WTC11 (cell line): ENCODE results near the gene TNS2. TPM values are rescaled to one million over a fixed set of nuclear protein-coding genes. Genes with fewer than 3 reads are reported as not detected.

Source experiments
- ELF4 ChIP-seq: sonication (generic); formaldehyde crosslinking; IDR thresholded peaks from 2 replicates; pipeline ENCODE4 v1.8.1; 2022; ENCODE audit warnings: low read depth, mild to moderate bottlenecking, moderate library complexity, missing genetic modification reagents
- ETV6 ChIP-seq: sonication (generic); formaldehyde crosslinking; IDR thresholded peaks from 2 replicates; pipeline ENCODE4 v1.8.1; 2022; ENCODE audit warnings: mild to moderate bottlenecking, missing genetic modification reagents
- GRHL2 ChIP-seq: fragments of 250-450 bp; sonication (Bioruptor Pico); IDR thresholded peaks from 2 replicates; pipeline ENCODE4 v1.8.0; 2022; ENCODE audit warnings: mild to moderate bottlenecking, moderate library complexity; ENCODE audit not compliant: insufficient replicate concordance, severe bottlenecking
- MXD4 ChIP-seq: fragments of 250-450 bp; sonication (Bioruptor Pico); IDR thresholded peaks from 2 replicates; pipeline ENCODE4 v1.8.0; 2021; ENCODE audit warnings: mild to moderate bottlenecking, moderate library complexity, borderline replicate concordance
- MYBL2 ChIP-seq: sonication (generic); formaldehyde crosslinking; IDR thresholded peaks from 2 replicates; pipeline ENCODE4 v1.8.1; 2023; ENCODE audit warnings: mild to moderate bottlenecking, moderate library complexity, missing genetic modification reagents
- NFYB ChIP-seq: sonication (generic); formaldehyde crosslinking; conservative IDR thresholded peaks from 2 replicates; pipeline ENCODE4 v1.8.0; 2022; ENCODE audit warnings: low read depth, missing genetic modification reagents
- NR3C1 ChIP-seq: sonication (generic); formaldehyde crosslinking; conservative IDR thresholded peaks from 2 replicates; pipeline ENCODE4 v1.8.1; 2023; ENCODE audit warnings: low read depth, mild to moderate bottlenecking, missing genetic modification reagents
- RORB ChIP-seq: fragments of 250-450 bp; sonication (Bioruptor Pico); IDR thresholded peaks from 2 replicates; pipeline ENCODE4 v1.9.0; 2021; ENCODE audit warnings: mild to moderate bottlenecking
- SMAD3 ChIP-seq: sonication (generic); formaldehyde crosslinking; IDR thresholded peaks from 2 replicates; pipeline ENCODE4 v1.8.0; 2022; ENCODE audit warnings: missing genetic modification reagents, mild to moderate bottlenecking, borderline replicate concordance
- TEAD1 ChIP-seq: sonication (generic); formaldehyde crosslinking; IDR thresholded peaks from 2 replicates; pipeline ENCODE4 v1.8.0; 2022; ENCODE audit warnings: mild to moderate bottlenecking, missing genetic modification reagents
- ZNF263 ChIP-seq: sonication (generic); formaldehyde crosslinking; IDR thresholded peaks from 2 replicates; pipeline ENCODE4 v1.8.1; 2022; ENCODE audit warnings: low read depth, mild to moderate bottlenecking, moderate library complexity, missing genetic modification reagents
- ZNF423 ChIP-seq: fragments of 250-450 bp; sonication (Bioruptor Pico); IDR thresholded peaks from 2 replicates; pipeline ENCODE4 v2.1.2; 2022; ENCODE audit warnings: mild to moderate bottlenecking, moderate library complexity
- ZNF671 ChIP-seq: fragments of 250-450 bp; sonication (Bioruptor Pico); IDR thresholded peaks from 2 replicates; pipeline ENCODE4 v1.8.0; 2021; ENCODE audit warnings: mild to moderate bottlenecking
- total RNA-seq: library from RNA; stranded (reverse); gene quantifications from 3 replicates; pipeline ENCODE4 v1.2.3, GENCODE V29; 2021
- TF ChIP-seq, protein P1 (sequence below): sonication (generic); formaldehyde crosslinking; IDR thresholded peaks from 2 replicates; pipeline ENCODE4 v1.8.1; 2022; ENCODE audit warnings: mild to moderate bottlenecking, missing genetic modification reagents, moderate library complexity, borderline replicate concordance
- TF ChIP-seq, protein P2 (sequence below): sonication (generic); formaldehyde crosslinking; IDR thresholded peaks from 2 replicates; pipeline ENCODE4 v1.8.1; 2023; ENCODE audit warnings: mild to moderate bottlenecking, missing genetic modification reagents
- TF ChIP-seq, protein P3 (sequence below): sonication (generic); formaldehyde crosslinking; IDR thresholded peaks from 2 replicates; pipeline ENCODE4 v1.8.1; 2022; ENCODE audit warnings: mild to moderate bottlenecking, moderate library complexity, missing genetic modification reagents
- TF ChIP-seq, protein P4 (sequence below): sonication (generic); formaldehyde crosslinking; IDR thresholded peaks from 2 replicates; pipeline ENCODE4 v1.8.1; 2022; ENCODE audit warnings: missing genetic modification reagents, borderline replicate concordance
- TF ChIP-seq, protein P5 (sequence below): sonication (generic); formaldehyde crosslinking; IDR thresholded peaks from 2 replicates; pipeline ENCODE4 v1.8.1; 2023; ENCODE audit warnings: mild to moderate bottlenecking, missing genetic modification reagents, moderate library complexity
- TF ChIP-seq, protein P6 (sequence below): sonication (generic); formaldehyde crosslinking; IDR thresholded peaks from 2 replicates; pipeline ENCODE4 v1.8.0; 2023; ENCODE audit warnings: missing genetic modification reagents
- TF ChIP-seq, protein P7 (sequence below): sonication (generic); formaldehyde crosslinking; IDR thresholded peaks from 2 replicates; pipeline ENCODE4 v1.8.0; 2022; ENCODE audit warnings: mild to moderate bottlenecking, missing genetic modification reagents
- TF ChIP-seq, protein P8 (sequence below): sonication (generic); formaldehyde crosslinking; IDR thresholded peaks from 2 replicates; pipeline ENCODE4 v1.8.0; 2022; ENCODE audit warnings: missing genetic modification reagents
- TF ChIP-seq, protein P9 (sequence below): sonication (generic); formaldehyde crosslinking; IDR thresholded peaks from 2 replicates; pipeline ENCODE4 v1.8.0; 2022; ENCODE audit warnings: mild to moderate bottlenecking, missing genetic modification reagents
- TF ChIP-seq, protein P10 (sequence below): sonication (generic); formaldehyde crosslinking; conservative IDR thresholded peaks from 2 replicates; pipeline ENCODE4 v1.8.1; 2022; ENCODE audit warnings: mild to moderate bottlenecking, missing genetic modification reagents

TNS2 gene
- total RNA-seq, 1 experiment from 2014 or later: 7.7 TPM

DNA sequence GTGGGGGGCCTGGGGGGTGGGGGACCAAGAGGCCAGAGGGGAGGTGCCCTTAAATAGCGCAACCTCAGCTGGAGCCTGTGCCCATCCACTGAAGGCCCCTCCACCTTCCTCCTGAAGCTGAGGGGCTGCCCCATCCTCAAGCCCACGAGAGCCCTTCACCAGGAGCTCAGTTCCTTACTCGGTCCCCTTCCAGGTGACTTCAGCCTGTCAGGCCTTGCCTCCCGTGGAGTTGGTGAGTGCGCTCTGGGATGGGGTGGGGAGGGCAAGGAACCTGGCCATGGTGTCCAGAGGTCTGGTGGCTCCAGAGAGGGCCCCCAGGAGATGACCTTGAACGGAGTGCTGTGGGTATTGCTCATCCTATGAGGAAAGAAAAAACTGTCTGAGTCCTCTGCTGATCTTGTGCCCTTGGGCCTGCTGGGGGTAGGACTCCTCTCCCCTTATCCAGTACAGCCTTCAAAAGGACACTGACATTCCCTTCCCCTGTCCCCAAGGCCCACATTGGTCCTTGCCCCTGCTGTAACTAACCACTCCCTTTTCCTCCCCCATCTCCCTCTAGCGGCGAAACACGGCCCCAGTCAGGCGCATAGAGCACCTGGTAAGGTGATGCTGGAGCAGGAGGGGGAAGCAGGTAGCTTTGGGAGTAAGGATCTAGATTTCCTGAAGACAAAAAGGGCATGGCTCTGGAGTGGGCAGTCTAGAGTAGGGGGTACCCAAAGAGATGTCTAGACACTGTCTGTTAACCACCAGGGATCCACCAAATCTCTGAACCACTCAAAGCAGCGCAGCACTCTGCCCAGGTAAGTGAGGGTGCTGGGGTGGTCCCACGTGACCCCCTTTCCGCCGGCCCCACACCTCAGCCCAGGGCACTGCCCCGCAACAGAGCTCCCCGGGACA lies 3.6 kb downstream of the TNS2 start (continued):
- TF ChIP-seq, protein P1, sequence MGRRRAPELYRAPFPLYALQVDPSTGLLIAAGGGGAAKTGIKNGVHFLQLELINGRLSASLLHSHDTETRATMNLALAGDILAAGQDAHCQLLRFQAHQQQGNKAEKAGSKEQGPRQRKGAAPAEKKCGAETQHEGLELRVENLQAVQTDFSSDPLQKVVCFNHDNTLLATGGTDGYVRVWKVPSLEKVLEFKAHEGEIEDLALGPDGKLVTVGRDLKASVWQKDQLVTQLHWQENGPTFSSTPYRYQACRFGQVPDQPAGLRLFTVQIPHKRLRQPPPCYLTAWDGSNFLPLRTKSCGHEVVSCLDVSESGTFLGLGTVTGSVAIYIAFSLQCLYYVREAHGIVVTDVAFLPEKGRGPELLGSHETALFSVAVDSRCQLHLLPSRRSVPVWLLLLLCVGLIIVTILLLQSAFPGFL (CRISPR knock-in tag): no peak
- TF ChIP-seq ZNF671 (CRISPR knock-in tag): no peak
- TF ChIP-seq ZNF423 (CRISPR knock-in tag): no peak
- TF ChIP-seq MYBL2 (CRISPR knock-in tag): no peak
- TF ChIP-seq, protein P2, sequence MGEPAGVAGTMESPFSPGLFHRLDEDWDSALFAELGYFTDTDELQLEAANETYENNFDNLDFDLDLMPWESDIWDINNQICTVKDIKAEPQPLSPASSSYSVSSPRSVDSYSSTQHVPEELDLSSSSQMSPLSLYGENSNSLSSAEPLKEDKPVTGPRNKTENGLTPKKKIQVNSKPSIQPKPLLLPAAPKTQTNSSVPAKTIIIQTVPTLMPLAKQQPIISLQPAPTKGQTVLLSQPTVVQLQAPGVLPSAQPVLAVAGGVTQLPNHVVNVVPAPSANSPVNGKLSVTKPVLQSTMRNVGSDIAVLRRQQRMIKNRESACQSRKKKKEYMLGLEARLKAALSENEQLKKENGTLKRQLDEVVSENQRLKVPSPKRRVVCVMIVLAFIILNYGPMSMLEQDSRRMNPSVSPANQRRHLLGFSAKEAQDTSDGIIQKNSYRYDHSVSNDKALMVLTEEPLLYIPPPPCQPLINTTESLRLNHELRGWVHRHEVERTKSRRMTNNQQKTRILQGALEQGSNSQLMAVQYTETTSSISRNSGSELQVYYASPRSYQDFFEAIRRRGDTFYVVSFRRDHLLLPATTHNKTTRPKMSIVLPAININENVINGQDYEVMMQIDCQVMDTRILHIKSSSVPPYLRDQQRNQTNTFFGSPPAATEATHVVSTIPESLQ (CRISPR knock-in tag): no peak
- TF ChIP-seq ELF4 (CRISPR knock-in tag): no peak
- TF ChIP-seq, protein P3, sequence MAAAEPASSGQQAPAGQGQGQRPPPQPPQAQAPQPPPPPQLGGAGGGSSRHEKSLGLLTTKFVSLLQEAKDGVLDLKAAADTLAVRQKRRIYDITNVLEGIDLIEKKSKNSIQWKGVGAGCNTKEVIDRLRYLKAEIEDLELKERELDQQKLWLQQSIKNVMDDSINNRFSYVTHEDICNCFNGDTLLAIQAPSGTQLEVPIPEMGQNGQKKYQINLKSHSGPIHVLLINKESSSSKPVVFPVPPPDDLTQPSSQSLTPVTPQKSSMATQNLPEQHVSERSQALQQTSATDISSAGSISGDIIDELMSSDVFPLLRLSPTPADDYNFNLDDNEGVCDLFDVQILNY: no peak
- TF ChIP-seq, protein P4, sequence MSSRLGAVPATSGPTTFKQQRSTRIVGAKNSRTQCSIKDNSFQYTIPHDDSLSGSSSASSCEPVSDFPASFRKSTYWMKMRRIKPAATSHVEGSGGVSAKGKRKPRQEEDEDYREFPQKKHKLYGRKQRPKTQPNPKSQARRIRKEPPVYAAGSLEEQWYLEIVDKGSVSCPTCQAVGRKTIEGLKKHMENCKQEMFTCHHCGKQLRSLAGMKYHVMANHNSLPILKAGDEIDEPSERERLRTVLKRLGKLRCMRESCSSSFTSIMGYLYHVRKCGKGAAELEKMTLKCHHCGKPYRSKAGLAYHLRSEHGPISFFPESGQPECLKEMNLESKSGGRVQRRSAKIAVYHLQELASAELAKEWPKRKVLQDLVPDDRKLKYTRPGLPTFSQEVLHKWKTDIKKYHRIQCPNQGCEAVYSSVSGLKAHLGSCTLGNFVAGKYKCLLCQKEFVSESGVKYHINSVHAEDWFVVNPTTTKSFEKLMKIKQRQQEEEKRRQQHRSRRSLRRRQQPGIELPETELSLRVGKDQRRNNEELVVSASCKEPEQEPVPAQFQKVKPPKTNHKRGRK (CRISPR knock-in tag): no peak
- TF ChIP-seq NR3C1 (CRISPR knock-in tag): no peak
- TF ChIP-seq, protein P5, sequence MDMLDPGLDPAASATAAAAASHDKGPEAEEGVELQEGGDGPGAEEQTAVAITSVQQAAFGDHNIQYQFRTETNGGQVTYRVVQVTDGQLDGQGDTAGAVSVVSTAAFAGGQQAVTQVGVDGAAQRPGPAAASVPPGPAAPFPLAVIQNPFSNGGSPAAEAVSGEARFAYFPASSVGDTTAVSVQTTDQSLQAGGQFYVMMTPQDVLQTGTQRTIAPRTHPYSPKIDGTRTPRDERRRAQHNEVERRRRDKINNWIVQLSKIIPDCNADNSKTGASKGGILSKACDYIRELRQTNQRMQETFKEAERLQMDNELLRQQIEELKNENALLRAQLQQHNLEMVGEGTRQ (CRISPR knock-in tag): peak; percentile 85
- TF ChIP-seq, protein P6, sequence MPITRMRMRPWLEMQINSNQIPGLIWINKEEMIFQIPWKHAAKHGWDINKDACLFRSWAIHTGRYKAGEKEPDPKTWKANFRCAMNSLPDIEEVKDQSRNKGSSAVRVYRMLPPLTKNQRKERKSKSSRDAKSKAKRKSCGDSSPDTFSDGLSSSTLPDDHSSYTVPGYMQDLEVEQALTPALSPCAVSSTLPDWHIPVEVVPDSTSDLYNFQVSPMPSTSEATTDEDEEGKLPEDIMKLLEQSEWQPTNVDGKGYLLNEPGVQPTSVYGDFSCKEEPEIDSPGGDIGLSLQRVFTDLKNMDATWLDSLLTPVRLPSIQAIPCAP (CRISPR knock-in tag): no peak
- TF ChIP-seq RORB (CRISPR knock-in tag): no peak
- TF ChIP-seq, protein P7, sequence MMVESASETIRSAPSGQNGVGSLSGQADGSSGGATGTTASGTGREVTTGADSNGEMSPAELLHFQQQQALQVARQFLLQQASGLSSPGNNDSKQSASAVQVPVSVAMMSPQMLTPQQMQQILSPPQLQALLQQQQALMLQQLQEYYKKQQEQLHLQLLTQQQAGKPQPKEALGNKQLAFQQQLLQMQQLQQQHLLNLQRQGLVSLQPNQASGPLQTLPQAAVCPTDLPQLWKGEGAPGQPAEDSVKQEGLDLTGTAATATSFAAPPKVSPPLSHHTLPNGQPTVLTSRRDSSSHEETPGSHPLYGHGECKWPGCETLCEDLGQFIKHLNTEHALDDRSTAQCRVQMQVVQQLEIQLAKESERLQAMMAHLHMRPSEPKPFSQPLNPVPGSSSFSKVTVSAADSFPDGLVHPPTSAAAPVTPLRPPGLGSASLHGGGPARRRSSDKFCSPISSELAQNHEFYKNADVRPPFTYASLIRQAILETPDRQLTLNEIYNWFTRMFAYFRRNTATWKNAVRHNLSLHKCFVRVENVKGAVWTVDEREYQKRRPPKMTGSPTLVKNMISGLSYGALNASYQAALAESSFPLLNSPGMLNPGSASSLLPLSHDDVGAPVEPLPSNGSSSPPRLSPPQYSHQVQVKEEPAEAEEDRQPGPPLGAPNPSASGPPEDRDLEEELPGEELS (CRISPR knock-in tag): no peak
- TF ChIP-seq, protein P8, sequence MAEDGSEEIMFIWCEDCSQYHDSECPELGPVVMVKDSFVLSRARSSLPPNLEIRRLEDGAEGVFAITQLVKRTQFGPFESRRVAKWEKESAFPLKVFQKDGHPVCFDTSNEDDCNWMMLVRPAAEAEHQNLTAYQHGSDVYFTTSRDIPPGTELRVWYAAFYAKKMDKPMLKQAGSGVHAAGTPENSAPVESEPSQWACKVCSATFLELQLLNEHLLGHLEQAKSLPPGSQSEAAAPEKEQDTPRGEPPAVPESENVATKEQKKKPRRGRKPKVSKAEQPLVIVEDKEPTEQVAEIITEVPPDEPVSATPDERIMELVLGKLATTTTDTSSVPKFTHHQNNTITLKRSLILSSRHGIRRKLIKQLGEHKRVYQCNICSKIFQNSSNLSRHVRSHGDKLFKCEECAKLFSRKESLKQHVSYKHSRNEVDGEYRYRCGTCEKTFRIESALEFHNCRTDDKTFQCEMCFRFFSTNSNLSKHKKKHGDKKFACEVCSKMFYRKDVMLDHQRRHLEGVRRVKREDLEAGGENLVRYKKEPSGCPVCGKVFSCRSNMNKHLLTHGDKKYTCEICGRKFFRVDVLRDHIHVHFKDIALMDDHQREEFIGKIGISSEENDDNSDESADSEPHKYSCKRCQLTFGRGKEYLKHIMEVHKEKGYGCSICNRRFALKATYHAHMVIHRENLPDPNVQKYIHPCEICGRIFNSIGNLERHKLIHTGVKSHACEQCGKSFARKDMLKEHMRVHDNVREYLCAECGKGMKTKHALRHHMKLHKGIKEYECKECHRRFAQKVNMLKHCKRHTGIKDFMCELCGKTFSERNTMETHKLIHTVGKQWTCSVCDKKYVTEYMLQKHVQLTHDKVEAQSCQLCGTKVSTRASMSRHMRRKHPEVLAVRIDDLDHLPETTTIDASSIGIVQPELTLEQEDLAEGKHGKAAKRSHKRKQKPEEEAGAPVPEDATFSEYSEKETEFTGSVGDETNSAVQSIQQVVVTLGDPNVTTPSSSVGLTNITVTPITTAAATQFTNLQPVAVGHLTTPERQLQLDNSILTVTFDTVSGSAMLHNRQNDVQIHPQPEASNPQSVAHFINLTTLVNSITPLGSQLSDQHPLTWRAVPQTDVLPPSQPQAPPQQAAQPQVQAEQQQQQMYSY (CRISPR knock-in tag): no peak
- TF ChIP-seq MXD4 (CRISPR knock-in tag): no peak
- TF ChIP-seq NFYB: no peak
- TF ChIP-seq, protein P9, sequence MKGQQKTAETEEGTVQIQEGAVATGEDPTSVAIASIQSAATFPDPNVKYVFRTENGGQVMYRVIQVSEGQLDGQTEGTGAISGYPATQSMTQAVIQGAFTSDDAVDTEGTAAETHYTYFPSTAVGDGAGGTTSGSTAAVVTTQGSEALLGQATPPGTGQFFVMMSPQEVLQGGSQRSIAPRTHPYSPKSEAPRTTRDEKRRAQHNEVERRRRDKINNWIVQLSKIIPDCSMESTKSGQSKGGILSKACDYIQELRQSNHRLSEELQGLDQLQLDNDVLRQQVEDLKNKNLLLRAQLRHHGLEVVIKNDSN (CRISPR knock-in tag): peak; percentile 74
- TF ChIP-seq SMAD3 (CRISPR knock-in tag): no peak
- no peak for TF ChIP-seq TEAD1 (CRISPR knock-in tag)
- TF ChIP-seq, protein P10, sequence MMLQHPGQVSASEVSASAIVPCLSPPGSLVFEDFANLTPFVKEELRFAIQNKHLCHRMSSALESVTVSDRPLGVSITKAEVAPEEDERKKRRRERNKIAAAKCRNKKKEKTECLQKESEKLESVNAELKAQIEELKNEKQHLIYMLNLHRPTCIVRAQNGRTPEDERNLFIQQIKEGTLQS (CRISPR knock-in tag): no peak
- TF ChIP-seq ETV6 (CRISPR knock-in tag): no peak
- no peak for TF ChIP-seq ZNF263
- no peak for TF ChIP-seq GRHL2 (CRISPR knock-in tag)
